ENCODE data around the gene RGS6.

The RGS6 gene

GRCh38 chr14:72023128-72024042 lies 91.2 kb downstream of the RGS6 start:
- DNase-seq = no peak

DNA sequence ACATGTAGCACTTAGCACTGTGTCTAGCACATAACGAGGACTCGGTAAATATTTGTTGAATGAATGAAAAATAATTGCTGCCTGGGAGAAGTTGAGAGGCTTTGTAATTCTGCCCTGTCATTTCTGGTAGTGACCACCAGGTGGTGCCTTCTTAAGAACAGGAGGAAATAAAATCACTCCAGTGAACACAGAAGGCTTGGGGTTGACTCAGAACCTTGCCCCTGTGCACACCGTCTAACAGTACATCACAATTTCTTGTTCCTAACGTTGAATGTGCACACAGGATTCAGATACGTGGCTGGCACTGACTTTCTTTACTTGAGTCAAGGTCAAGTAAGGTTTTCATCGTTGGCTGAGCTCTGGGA lies 91.8 kb downstream of the RGS6 start:
- DNase-seq = no peak

GRCh38 chr14:72024504-72024903 lies 92.3 kb downstream of the RGS6 start:
- no peak for DNase-seq

DNA sequence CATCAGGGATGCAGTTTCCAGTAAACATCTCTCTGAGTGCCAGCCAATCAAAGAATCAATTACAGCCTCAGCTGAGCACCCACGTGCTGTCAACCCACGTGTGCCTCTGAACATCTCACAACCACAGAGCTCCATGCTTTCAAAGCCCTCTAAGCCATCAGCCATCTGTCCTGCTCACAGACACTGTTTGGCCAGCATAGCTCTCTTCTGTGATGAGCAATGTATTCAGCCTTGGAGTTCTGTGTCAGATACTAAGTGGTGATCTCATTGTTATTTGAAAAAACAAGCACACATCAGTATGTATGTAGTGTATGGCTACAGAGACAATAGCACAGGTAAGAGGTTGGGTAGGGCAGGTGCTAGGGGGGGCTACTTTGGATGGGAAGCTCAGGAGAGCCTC lies 94.3 kb downstream of the RGS6 start:
- DNase-seq = no peak

GRCh38 chr14:72027061-72027460 lies 94.8 kb downstream of the RGS6 start:
- no peak for DNase-seq

GRCh38 chr14:72033365-72033764 lies 101.1 kb downstream of the RGS6 start:
- DNase-seq = no peak

DNA sequence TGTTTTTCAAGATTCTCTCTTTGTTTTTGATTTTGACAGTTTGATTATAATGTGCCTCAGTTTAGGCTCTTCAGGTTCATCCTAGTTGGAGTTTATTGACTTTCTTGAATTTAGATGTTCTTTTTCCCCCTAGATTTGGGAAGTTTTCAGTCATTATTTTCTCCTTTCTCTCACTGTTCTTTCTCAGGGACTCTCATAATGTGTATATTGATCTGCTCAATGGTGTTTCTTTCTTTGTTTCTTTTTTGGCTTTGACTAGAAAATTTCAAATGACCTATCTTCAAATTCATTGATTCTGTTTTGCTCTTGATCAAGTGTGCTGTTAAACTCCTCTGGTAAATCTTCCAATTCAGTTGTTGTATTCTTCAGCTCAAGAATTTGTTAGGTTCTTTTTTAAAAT lies 108.3 kb downstream of the RGS6 start:
- no peak for DNase-seq

DNA sequence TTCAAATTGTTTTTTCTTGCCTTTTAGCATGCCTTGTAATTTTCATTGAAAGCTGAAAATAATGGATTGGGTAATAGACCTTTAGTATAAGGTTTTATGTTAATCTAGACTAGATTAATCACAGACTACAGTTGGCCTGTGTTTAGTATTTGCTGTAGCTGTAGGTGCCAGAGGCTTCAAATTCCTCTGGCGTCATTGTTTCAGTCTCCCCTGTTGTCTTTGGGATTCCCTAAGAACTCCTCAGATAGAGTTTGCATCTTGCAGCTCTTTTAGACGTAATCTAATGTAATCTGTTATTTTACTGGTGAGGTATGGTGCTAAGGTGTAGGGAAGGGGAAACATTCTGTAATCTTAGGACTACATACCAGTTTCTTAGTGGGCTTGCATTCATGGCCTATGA lies 113.0 kb downstream of the RGS6 start:
- no peak for DNase-seq

GRCh38 chr14:72045885-72046284 lies 113.7 kb downstream of the RGS6 start:
- no peak for DNase-seq

GRCh38 chr14:72049462-72049861 lies 117.2 kb downstream of the RGS6 start:
- no peak for DNase-seq

DNA sequence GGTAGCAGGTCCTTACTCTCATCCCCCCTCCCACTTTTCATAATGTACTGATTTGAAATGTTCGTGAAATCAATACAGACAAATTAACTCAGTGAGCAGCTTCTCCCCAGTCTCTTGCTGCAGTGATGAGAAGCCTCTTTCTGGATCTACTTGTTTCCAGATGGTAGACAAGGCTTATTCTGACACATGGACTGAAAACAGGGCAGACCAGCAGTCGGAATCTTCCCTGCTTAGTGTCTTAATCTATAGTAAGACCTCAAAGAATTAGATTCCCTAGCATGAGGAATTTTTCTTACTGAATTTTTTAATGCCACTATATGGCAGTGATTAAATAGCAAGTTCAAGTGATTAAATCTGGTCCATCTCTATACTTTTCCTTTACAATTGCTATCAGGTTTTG lies 120.1 kb downstream of the RGS6 start:
- DNase-seq = no peak

DNA sequence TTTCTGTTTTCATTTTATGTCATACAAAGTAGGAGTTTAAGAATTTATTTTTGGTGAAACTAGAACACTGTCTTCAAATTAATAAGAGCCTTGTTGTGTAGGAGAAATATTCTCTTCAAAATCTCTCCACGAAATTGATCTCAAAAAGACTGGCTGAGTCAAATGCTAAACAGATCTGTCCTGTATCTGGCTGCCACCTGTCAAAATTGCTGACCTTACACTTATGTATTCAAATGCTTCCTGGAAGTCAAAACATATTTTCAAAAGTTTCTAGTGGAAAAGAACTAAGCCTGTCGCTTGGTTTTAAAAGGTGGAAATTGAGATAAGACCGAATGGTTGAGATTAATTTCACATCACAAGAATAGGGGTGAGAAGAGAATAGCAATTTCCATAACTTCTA lies 121.4 kb downstream of the RGS6 start:
- DNase-seq = no peak

DNA sequence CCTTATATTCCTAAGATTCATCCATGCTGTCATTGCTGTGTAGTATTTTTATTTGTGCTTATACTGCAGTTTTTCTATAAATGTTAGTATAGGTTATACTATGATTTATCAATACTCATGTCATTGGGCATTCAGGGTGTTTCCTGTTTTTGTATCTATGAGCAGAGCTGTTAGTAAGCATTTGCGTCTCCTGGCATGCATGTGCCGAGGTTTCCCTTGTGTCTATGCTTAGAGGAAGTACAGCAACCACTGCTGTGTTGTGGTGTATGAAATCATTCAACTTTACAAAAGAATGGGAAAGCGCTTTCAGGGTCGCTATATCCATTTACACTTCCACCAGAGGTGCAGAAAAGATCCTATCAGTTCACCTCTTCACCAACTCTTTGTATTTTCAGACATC lies 122.7 kb downstream of the RGS6 start:
- DNase-seq = no peak

- no peak for DNase-seq
These were observed 125.6 kb downstream of the RGS6 start for GRCh38 chr14:72057701-72058285.

GRCh38 chr14:72060460-72060859 lies 128.2 kb downstream of the RGS6 start:
- no peak for DNase-seq

GRCh38 chr14:72060917-72061316 lies 128.7 kb downstream of the RGS6 start:
- no peak for DNase-seq

GRCh38 chr14:72061718-72062117 lies 129.5 kb downstream of the RGS6 start:
- no peak for DNase-seq

DNA sequence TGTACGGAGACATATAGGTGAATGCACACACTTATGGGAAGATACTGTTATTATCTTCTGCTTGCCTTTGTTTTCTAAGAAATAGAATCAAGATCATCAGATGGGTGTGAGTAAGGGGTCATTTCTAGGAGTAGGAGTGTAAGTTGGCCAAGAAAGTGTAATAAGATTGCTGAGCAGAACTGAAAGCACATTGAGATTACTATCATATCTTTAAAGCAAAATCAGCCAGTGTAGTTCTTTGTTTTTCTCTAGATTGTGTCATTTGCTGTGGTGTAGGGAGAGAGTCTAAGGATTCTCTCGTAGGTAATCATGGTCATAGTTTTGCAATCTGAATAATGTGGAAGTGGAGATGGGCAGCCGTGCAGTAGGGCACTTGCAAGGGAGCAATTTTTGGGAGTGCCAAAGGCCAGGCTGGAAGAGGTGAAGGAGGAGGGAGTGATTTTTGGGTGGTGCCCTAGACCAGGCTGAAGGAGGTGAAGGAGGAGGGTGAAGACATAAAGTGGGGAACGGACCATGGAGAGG lies 131.6 kb downstream of the RGS6 start:
- no peak for DNase-seq

DNA sequence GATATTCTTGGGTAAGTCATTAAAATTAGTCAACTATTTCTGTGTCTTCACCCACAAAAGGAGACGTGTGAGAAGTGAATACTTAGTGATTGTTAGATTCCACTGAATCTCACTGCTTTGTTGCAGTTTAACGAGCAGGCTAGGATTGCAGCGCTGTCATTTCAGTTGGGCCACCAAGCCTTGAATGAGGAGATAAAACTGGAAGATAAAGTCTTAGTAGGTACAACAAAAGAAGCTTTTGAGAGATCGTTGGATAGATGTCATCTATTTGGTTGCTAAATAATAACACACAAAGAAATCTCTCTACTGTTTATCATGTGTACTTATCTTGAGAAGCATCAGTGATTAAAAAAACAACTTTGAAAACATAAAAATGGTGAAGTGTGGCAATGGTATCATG lies 132.3 kb downstream of the RGS6 start:
- DNase-seq = no peak

DNA sequence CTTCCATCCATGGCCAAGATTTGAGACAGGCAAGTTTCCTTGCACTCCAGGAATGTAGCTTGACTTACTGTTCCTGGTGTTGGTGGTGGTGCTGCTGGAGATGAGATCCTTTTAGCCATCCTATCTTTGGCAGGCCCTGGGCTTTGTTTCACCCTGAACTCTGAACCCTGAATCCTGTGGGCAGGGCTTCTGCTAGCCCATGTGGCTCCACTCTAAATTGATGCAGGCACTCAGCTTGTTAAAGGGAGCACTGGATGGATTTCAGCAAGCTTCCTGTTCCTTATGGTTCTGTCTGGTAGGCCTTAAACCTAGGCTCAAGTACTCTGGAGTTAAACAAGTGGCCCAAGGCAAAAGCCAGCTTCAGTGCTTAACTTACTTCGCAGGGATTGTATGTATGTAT lies 138.2 kb downstream of the RGS6 start:
- DNase-seq = no peak

DNA sequence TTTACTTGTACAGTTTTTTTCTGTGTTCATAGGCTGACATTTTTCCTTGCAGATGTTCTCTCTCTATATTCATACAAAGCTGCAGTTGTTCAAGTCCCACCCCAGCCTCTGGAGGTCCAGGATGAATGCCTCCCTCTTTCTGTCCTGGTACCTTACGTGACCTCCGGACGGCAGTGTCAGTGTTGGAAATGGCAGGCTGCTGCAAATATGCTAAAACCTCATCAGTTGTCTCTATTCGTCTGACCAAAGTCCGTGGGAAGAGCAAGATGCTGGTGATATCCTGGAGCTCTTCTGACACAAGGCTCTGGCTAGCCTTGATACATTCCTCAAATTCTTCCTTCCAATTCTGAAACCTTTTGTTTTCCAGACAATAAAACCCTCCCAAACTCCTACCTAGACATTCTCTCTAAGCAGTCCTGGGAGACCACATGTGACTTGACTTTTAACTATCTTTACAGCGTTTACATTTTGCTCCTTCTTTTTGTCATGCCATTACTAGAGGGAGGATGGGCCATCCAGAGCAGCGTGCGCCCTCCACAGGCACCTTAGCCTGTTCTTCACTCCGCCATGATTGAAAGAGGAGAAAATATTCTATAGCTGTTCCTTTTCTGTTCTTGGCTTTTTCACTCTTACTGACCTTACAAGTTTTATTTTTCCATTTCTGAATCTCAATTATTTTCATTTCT lies 143.6 kb downstream of the RGS6 start:
- DNase-seq = no peak

DNA sequence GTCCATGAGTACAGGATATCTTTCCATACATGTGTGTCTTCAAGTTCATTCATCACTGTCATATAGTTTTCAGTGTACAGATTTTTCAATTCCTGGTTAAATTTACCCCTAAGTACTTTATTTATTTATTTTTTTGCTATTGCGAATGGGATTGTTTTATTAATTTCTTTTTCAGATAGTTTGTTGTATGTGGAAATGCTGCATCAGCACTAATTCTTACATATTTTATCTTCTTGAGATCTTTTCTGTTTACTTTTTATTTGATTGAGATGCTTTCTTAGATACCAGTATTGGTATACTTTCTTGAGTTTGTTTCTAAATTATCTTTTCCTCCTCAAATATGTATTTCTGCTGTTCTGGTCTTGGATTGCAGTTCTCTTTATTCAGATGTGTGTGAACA lies 148.9 kb downstream of the RGS6 start:
- no peak for DNase-seq

- no peak for DNase-seq
These were observed 152.7 kb downstream of the RGS6 start for GRCh38 chr14:72084935-72085334.

DNA sequence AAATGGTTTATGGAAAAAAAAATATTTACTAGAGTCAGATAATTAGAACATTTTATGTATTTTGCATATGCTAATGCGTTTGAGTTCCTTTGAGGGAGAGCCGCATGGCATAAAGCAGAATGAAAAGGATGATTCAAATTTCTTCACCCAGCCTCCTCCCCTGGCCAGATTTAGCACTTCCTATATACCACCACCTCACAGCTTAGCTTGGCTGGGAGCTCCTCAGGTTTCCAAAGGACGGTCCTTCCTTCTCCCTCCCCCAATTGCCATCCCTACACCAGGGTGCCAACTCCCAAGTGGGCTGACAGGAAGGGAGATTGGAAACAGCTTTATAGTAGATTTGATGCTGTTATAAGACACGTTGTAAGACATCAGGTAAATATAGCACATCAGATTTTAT lies 157.4 kb downstream of the RGS6 start:
- DNase-seq = no peak

Measured in activated effector memory CD4-positive, alpha-beta T cell treated with Interleukin-2 at 50 U/mL for 16 hours (primary cell).